Skin of body (tissue), 2 donors: Measurements from ENCODE around the gene PSMB9. TPM values are rescaled to one million over a fixed set of nuclear protein-coding genes. Genes with fewer than 3 reads are reported as not detected.
A peak's percentile ranks its signal among the peaks of the same experiment; 100 is the strongest.
"Not testable (repeated sequence)": the region's sequence is repeated elsewhere in the genome, so short reads cannot be mapped to it uniquely, and the experiment has no call there.

Experiments
- DNase-seq: peaks from one replicate; lab custom pipeline; 2025; lab: John Stamatoyannopoulos, UW
- total RNA-seq: library from RNA; depleted of rRNA; stranded (reverse); fragments of >200 nt; gene quantifications from one replicate; pipeline ENCODE4 v1.2.3, GENCODE V29; 2014

Gene PSMB9
- total RNA-seq, 1 donor from 2014 or later = 7.3 TPM

DNA sequence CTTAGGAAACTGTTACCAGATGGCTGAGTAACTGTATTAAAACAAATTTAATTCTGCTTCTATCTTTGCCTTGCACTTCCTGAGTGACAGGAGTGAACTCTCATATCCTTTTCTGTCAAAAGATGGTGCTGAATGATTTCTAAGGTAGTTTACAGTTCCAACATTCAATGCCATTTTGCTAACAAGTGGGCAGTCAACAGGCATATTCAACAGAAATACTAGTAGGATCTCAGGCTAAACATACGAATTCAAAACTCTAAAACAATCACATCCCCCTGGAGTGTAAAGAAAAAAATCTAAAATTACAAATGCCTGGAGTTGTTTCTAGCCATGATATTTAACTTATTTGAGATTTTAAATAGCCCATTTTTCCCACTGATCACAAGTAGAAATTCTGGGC is 6.7 kb downstream of the PSMB9 start:
- no peak for DNase-seq

DNA sequence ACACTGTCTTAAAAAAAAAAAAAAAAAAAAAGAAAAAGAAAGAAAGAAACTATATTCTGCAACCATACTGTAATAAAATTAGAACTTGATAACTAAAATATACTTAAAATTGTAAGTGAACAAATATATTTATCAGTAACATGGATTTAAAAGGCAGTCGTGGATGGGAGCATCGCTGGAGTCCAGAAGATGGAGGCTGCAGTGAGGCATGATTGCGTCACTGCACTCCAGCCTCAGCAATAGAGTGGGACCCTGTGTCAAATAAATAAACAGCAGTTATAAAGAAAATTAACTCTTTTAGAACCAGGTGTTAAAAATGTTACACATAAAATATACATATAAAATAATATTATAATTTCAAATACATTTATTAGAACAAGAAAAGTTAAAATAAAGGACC is 8.7 kb downstream of the PSMB9 start:
- DNase-seq = no peak

DNA sequence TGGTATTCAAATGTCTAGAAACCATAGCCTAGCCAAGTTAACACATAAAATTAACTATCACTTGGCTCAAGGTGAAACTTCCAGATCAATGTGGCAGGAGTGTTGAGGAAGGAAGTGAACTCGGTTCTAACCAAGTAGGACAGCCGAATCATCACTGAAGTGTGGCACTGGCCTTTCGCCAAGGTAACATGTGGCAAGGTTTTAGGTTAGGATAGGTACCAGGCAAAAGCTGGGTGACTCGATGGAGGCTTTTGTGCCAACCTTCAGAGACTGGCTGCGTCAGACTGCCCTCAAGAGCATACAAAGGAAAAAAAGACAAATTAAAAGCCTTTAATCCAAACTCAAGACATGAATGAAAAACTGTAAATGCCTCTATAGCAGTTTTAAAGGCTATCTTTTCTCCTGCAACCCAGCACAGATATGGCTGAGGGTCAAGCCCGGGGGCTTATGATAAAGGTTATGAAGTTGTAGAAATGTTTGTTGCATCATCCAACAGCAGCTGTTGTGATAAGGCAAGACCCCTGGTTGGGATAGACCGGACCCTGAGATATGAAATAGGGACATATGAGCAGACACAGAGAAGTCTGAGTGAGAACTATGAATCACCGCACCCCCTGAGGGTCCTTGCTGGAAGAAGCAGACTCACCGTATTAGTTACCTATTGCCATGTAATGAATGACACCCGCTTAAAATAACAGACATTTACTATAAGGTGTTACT is 11.9 kb downstream of the PSMB9 start:
- no peak for DNase-seq

DNA sequence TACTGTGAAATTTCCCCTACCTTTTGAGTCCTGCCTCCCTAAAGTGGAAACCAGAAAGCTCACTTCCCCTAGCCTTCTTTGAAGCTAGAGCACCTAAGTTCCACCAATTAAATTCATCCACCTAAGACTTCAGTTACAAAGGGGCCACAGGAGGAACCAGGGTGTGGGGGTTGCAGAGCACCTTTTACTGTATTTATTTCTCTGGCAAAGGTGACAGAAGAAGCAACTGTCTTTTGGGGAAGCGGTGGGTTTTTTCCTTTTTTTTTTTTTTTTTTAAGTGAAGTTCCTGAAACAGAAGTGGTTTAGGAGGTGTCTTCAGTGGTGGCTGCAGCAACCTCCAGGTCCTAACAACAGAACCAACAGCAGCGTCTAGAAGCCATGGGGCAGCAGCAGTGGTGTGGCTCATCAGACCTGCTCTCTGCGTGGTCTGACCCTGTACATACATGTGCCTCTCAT is 13.1 kb downstream of the PSMB9 start:
- no peak for DNase-seq

DNA sequence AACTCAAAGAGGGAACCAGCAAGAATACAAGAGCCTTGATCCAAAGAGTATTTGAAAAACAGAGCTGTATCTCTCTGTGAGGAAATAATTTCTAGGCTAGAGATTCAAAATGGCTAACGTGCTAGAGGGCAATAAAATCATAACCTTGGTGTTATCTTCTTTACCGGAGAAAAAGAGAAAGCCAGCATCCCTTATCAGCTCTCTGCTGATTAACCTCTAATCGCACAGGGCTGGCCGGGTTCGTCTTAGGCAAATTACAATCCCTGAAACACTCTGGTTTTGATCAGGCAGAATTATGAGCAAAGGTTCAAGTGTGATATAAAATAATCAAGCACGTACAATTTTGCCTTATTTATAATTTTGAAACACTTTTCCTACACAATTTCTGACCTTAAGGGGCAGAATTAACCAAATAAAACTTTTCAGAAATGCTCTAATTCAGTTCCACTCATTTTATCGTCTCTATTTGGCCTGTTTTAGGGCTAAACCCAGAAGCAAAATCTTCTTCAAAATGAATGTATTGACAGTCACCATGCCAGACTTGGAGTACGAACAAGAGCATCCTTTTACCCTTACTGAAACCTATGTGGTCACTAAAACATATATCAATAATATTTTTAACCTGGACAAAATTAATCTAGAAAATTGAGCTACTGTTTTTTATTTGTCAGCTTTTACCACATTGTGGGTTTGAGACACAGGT is 13.7 kb downstream of the PSMB9 start:
- DNase-seq = no peak

DNA sequence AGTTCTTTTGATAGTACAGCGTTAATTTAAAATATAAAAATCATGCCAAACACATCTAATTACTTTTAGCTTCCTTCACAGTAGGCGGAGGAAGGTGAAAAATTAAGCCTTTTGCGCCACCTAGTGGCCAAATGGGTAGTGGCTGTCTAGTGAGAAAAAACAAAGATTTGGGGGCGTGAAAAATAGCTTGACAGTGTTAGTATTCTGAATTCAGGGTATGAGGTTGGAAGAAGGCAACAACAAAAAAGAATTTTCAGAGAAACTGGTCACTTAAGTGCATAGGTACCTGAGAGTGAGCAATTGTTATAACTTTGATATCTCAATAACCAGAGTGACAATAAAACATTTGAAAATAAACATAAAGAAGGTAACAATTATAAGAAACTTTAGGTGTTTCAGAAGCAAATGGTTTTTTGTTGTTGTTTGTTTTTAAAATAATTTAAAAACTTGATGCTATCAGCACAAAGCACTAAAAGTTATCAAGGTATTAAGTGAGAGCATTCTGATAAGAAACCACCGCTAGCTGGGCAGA is 14.3 kb downstream of the PSMB9 start:
- DNase-seq = peak; percentile 35

DNA sequence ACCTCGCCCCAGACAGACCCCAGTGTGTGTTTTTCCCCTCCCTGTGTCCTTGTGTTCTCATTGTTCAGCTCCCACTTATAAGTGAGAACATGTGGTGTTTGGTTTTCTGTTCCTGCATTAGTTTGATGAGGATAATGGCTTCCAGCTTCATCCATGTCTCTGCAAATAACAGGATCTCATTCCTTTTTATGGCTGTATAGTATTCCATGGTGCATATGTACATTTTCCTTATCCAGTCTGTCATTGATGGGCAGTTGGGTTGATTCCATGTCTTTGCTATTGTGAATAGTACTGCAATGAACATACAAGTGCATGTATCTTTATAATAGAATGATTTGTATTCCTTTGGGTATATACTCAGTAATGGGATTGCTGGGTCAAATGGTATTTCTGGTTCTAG is 20.0 kb downstream of the PSMB9 start:
- not testable (repeated sequence) for DNase-seq

DNA sequence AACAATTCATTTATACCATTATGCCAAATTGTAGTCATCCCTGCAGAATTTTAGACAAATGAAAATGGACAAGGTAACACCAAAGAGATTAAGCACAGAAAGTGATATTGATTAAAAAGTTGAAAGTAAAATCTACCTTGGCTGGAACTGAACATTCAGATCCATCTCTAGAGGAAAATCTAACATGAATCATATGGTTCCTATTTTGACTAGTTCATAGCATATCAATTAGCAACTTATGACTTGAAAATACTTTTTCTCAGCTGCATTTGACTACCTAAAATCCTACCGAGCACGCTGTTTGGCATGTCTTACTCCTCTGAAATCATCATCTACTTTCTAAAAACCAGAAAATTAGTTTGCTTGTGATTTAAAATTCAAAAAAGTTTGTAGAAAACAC is 22.6 kb downstream of the PSMB9 start:
- DNase-seq = no peak

DNA sequence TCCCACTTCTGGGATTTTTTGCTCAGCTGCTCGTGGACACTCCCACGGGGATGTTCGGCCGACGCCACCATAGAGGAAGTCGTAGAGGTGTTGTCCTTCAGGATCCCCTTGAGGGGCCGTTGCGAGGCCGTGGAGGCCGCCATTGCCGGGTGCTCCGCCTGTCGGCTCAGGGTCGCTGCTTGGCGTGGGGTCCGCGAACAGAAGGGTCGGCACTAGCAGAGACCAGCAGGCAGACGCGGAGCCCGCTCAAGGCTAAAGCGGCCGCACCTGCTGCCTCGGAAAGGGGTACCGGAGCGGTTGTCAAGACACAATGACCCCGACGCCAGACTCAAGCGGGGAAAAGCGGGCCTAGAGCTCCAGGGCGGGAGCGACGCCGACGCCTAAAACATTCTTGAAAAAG is 25.7 kb downstream of the PSMB9 start:
- no peak for DNase-seq

DNA sequence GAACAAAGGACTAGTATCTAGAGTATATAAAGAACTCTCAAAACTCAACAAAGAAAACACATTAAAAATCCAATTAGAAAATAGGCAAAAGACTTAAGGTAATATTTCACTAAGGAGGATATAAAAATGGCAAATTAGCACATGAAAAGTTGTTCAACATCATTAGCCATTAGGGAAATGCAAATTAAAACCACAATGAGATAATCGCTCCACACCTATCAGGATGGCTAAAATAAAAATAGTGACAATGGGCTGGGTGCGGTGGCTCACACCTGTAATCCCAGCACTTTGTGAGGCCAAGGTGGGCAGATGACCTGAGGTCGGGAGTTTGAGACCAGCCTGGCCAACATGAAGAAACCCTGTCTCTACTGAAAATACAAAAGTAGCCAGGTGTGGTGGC is 27.0 kb downstream of the PSMB9 start:
- DNase-seq = not testable (repeated sequence)

DNA sequence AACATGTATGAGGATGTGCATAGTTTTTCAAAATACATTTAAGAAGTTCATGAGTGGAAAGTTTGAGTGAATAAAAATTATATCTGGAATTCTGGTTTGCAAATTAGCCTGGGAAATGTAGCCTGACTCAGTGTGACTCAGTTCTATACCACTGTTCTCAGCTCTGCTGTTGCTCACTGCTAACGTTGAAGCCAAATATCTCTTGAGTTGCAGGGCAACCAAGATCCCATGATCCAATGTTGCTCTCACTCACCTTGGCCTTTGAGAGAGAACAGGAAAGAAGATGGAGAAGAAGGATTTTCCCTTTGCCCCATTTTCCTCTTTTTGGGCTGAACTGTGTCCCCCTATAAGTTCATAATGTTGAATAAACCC is 28.9 kb downstream of the PSMB9 start:
- DNase-seq = no peak

DNA sequence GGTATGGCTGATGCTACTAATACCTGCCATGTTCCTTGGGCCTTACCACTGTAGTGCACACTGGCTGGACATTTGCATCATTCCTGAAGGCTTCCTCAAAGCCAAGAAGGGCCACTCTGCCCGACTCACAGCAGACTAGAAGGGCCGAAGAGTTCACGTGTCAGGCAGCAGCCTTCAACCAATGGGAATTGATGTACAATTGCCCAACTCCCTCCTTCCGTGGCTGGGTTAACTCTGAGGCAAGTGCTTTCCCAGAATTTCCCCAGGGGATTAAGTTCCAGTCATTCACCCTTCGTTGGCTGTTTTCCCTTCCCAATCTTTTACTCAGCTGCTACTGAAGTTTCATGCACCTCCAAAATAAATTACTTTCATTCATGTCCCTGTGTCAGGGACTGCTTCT is 29.8 kb downstream of the PSMB9 start:
- no peak for DNase-seq

DNA sequence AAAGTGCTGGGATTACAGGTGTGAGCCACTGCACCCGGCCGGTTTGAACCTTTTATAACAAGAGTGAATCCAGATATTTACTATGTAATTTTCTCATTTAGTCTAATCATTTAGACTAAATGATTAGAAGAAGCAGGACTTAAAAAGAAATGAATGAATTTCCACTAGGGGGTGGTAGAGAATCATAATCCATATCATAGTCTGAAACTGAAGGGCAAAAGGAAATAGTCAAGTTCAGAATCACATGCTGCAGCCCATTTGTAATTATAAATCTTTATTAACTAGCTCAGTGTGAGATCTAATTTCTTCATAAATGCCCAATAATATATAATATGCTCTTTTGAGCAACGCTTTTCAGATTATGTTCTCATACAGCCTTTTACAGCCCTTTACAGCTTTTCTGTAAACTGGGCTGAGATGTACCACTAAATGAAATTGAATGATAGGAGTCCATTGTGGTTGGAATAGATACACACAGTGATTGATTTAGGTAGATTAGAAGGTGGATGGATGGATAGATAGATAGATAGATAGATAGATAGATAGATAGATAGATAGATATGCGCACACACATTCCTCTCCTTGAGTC is 31.8 kb downstream of the PSMB9 start:
- DNase-seq = peak; percentile 21

DNA sequence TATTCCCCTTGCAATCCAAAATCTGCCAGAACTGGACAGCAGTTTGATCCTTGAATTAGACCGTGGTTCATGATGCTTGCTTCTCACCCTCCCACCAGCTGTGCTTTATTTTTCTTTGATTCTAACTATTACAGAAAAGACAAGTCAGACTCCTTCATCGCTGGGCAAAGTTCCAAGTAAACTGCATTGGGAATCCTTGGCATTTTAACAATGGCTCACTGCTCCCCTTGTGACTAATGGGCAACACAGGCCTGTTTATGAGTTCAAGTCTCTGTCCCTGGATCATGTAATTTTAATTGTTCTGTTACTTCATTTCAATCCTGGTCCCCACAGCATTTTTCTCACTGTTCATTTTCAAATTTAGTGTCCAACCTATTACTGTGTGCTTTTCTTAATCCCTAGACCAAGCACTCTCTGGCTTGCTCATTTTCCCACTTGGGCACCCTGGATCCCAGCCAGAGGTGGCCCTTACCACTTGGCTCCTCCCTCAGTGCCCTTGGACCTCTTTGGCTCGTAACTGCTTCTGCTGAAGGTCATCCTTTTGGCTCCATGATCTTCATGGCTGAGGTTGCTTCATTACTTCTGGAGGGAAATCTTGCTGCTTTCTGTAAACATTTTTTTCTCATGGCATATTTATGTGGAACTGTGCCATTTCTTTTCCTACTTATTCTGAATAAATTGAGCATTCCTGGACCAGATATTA is 32.8 kb downstream of the PSMB9 start:
- no peak for DNase-seq

DNA sequence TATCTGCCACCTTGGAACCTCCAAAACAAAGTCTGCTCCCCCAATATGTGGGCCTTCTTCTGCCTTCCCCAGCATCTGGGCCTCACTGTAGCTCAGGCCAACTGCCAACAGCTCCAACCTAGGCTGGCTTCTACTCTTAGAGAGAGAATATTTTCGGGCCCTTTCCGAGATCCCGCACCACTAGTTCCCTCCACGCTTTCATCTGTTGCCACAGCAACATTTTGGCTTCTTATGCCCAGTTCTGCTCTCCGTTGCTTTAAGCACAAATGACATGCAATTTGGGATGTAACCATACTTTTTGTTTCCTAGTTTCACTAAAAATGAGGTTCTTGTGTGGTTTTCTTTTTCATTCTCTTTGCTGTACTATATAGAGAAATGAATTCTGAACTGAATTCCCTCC is 33.6 kb downstream of the PSMB9 start:
- DNase-seq = no peak

DNA sequence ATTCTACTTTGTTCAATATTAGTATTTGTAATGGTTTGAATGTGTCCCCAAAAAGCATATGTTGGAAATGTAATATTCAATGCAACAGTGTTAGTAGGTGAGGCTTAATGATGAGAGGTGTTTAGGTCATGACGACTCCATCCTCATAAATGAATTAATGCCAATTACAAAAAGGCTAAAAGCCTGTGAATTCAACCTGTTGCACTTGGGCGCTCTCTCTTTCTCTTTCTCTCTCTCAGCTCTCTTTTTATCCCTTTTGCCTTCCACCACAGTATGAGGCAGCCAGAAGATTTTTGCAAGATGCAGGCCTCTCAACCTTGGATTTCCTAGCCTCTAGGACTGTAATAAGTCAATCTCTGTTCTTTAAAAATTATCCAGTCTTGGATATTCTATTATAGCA is 34.6 kb downstream of the PSMB9 start:
- DNase-seq = no peak

DNA sequence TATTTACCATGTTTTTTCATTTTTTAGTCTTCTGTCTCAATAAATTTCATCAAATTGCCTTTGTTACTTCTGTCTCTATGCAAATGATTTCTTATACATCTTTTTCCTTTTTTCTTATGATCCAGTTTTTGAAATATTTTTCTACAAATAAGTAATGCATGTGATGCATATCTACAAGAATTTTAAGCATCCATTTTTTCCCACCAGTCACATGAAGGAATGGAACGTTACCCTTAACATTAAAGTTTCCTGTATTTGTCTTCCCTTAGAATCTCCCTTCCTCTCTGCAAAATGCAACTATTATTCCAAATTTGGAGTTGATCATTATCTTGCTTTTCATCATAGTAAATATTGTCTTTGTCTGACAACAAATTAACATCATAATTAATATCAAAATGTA is 35.5 kb downstream of the PSMB9 start:
- no peak for DNase-seq

DNA sequence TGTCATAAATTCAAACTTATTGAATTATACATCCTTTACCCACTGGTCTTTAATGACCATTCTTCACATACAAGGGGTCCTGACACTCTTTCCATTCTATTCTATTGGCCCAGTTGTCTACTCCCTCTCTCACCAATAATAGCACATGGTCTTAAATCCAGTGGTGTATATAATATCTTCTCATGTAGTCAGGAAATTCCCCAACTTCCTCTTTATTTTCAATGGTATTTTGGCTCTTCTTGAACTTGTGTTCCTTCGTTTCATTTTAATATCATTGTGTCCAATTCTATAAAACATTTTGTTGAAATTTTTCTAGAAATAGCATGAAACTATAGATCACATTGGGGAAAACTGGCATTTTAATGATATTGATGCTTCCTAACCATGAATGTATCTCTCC is 36.8 kb downstream of the PSMB9 start:
- DNase-seq = no peak

DNA sequence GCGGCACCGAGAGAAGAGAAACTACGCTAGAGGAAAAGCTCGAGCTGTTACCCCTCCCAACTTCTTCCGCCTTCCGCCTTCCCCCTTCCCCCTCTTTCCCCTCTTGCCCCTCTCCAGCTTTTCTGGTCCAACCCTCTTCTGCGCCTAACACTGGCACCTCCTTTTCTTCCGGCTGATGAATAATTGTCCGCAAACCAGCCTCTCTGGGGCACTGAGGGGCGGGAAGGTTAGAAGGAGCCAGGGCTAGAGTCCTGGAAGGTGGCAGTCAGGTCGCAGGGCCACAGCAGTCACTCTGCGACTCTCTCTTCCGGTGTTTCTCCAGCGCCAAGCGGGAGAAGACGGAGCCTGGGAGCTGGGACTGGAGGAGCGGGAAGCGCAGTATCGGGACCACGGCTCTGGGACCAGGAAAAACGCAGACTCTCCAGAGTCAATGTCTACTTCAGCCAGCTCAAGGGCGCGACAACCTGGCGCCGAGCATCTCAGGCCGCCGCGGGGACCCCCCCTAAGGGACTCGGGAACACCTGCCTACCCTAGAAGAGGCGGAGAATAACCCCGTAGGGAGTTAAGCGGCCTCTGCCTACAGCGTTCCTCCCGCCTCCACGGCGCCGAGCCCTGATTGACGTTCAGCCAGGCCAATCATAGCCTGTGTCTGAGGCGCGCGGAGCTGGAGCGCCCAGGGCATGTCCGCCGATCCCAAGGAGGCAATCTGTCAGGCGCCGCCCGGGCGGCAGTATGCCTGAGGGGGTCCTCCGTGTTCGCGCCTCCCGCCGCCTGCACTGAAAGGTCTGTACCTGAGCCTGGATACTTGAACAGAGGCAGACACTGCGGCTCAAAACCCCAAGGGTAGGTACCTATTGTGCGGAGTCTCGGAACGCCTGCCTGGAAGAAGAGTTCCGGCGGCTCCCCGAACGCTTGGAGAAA is 40.4 kb downstream of the PSMB9 start:
- DNase-seq = peak; percentile 79

DNA sequence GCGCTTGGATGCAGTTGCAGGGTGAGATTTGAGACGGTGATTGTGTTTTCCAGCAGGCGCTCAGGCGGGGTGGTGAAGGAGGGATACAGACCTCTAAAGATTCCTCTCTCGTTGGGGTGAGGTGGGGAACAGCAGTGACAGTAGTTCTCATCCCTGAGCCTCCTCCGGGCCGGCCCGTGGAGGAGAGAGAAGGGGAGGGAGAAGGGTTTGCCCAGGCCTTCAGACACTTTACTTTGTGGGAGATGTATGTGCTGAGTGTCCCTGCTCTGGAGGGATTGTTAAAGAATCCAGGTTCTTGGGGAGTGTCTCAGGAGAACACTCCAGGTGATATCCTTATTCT is 41.0 kb downstream of the PSMB9 start:
- DNase-seq = no peak

DNA sequence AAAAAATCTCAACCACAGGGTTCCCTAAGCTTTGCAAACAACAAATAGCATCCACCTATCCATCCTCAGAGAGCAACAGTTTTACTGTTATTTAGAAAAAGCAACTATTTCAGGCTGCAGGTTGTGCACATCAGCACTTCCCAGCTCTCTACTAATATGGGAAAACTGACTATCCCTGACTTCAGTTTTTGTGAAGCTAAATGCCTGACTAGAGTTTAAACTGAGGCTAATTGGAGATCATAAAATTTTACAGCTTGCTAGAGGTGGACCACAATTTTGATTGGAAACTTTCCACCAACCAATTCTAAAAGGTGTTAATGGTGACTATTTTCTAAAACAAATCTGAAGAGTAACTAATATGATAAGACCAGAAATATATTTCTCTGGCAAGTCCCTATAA is 50.0 kb downstream of the PSMB9 start:
- no peak for DNase-seq
